GM12801 (cell line): ENCODE measurements around the gene LCMT1.

Experiments
- TF ChIP-seq, protein P1 (sequence below): IDR thresholded peaks from one replicate; pipeline ENCODE4 v1.5.1; 2011; ENCODE audit warnings: control low read depth; ENCODE audit not compliant: insufficient read length; ENCODE audit errors: extremely low read depth

Gene LCMT1

DNA sequence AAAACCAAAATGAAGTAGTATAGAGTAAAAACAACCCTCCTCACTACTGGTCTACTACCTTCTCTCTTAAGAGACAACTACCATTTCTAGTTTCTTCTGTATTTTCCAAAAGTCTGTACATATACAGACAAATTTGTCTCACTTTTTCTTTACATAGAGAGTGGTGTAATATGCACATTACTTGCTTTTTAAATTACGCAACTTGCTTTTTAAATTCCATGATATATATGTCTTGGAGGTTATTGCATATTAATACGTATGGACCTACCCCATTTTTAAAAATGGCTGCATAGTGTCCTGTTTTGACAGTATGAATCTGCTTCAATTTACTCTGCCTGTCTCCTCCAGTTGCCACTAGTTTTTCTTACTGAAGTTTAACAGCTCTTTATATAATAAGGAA, 62.7 kb downstream of the LCMT1 start:
- TF ChIP-seq, protein P1, sequence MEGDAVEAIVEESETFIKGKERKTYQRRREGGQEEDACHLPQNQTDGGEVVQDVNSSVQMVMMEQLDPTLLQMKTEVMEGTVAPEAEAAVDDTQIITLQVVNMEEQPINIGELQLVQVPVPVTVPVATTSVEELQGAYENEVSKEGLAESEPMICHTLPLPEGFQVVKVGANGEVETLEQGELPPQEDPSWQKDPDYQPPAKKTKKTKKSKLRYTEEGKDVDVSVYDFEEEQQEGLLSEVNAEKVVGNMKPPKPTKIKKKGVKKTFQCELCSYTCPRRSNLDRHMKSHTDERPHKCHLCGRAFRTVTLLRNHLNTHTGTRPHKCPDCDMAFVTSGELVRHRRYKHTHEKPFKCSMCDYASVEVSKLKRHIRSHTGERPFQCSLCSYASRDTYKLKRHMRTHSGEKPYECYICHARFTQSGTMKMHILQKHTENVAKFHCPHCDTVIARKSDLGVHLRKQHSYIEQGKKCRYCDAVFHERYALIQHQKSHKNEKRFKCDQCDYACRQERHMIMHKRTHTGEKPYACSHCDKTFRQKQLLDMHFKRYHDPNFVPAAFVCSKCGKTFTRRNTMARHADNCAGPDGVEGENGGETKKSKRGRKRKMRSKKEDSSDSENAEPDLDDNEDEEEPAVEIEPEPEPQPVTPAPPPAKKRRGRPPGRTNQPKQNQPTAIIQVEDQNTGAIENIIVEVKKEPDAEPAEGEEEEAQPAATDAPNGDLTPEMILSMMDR: no peak

DNA sequence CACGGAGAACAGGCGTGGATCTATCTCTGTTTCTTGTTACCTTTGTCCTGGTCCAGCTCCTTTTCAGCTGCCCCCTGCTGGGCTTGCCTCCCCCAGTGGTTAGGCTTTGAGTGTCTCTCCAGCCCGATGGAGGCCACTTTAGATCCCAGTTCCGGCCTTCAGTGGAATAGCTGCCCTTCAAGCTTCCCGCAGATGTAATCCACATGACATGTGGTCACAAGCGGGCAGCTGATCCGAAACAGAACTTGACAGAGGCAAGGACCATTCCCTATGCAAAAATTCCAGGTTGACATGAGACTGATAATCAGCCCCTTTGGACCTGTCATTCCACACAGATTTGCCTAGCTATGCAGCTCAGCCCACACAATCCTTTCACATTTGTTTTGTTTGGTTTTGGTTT, 64.6 kb downstream of the LCMT1 start:
- TF ChIP-seq, protein P1: no peak

DNA sequence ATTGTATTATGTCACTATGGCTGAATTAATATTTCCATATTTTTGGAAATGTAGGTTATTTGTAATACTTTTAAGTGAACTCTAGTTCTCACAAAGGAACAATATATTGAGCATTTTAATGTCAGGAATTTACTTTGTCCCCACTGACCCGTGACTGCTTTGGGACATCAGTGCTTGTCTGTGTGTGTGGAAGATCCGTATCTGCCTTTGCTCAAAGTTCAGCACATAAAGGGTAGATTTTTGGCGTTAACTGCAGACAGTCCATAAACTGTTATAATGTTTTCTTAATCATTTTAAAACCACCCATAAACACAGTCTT, 65.9 kb downstream of the LCMT1 start:
- TF ChIP-seq, protein P1: no peak

DNA sequence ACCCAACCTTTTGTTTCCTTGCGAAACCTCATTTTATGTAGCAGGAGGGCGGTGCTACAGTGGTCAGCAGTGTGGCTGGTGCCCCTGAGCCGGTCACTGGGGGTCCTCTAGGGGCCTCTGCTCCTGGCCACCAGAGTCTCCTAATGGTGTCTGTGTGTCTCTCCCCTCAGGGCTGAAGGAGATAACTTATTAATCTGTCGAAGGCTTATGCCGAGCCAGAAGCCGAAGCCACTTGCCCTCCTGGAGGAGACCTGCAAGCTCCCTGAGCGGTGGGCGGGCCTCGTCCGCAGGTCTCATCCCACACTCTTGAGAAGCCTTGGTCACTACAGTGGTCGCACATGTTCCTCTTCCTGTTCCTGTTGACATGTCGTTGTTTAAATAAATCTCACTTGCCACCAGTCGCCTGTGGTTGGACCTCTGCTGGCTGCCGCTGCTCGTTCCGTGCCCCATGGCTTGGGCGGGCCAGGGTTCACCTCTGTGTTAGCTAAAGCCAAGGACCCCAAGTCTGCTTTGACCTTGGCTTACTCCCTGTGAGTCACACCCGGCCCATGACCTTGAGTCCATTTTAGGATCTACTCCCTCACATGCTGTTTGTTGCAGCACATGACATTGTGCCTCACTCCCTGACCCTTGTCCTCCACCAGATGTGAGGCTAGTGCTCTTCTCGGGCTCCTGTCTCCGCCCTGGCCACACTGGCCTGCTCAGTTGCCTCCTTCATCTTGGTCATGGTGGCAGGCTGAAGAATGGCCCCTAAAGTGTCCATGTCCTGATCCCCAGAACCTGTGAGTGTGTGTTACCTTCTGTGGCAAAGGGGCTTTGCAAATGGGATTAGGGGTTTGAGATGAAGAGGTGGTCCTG, 66.5 kb downstream of the LCMT1 start:
- TF ChIP-seq, protein P1: no peak

DNA sequence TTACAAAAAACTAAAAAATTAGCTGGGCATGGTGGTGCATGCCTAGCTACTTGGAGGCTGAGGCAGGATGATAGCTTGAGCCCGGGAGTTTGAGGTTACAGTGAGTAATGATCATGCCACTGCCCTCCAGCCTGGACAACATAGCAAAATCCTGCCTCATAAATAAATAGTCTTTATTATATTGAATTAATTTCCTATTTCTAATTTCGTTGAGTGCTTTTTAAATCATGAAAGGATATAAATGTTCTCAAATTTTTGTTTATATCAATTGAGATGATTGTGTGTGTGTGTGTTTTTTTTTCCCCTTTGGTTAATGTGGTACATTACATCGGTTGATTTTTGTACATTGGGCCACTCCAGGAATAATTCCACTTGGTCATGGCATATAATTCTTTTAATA, 73.2 kb downstream of the LCMT1 start:
- TF ChIP-seq, protein P1: no peak

DNA sequence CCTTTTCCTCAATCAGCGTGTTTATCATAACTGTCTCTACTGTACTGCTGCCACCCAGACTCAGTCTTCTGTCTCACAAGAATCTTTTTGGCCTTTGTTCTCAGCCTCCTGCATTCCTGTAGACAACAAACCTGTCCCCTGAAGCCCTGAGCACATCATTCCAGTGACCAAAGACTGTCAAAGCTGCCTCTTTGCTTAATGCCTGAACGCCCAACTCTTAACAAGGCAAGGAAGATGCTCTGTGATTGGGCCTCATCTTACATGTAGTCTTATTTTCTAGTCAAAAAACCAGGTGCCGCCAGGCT, 75.9 kb downstream of the LCMT1 start:
- TF ChIP-seq, protein P1: no peak

DNA sequence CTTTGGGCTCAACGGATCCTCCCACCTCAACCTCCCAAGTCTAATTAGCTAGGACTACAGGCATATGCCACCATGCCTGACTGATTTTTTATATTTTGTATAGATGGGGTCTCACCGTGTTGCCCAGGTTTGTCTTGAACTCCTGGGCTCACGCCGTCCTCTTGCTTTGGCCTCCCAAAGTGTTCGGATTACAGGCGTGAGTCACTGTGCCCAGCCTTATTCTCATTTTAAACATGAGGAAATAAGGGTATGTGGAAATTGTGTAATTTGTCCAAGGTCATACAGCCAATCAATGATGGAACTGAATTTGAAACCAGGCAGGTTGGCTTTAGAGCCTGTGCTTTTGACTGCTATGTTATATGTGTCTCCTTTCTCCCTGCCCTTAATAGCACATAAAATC, 77.8 kb downstream of the LCMT1 start:
- TF ChIP-seq, protein P1: no peak
